Karpas-422 (cell line): ENCODE data around the gene AMFR. TPM values are rescaled to one million over a fixed set of nuclear protein-coding genes. Genes with fewer than 3 reads are reported as not detected.

Experiments used
- DNase-seq: peaks from one replicate; pipeline ENCODE4 v3.0.0-alpha.2; 2015
- H2AFZ ChIP-seq: fragments of 200-600 bp; sonication (generic); 2 replicates; pipeline ENCODE4 v1.6.1; 2014; ENCODE audit warnings: antibody characterized with exemption, low read length, mixed read lengths
- H3K27ac ChIP-seq: fragments of 200-600 bp; sonication (generic); 2 replicates; pipeline ENCODE4 v1.5.1; 2014; ENCODE audit warnings: mild to moderate bottlenecking, low read length, moderate library complexity
- H3K27me3 ChIP-seq: fragments of 200-600 bp; sonication (generic); 2 replicates; pipeline ENCODE4 v1.6.1; 2014; ENCODE audit warnings: low read length, mixed read lengths
- H3K36me3 ChIP-seq: fragments of 200-600 bp; sonication (generic); 2 replicates; pipeline ENCODE4 v1.6.1; 2014; ENCODE audit warnings: low read length, mixed read lengths; ENCODE audit not compliant: insufficient read depth
- H3K4me1 ChIP-seq: fragments of 200-600 bp; sonication (generic); 2 replicates; pipeline ENCODE4 v1.6.1; 2014; ENCODE audit warnings: mild to moderate bottlenecking, low read length, mixed read lengths
- H3K4me2 ChIP-seq: fragments of 200-600 bp; sonication (generic); 2 replicates; pipeline ENCODE4 v1.6.1; 2014; ENCODE audit warnings: low read length, low read depth, mild to moderate bottlenecking; ENCODE audit not compliant: poor library complexity, severe bottlenecking
- H3K4me3 ChIP-seq: fragments of 200-600 bp; sonication (generic); 2 replicates; pipeline ENCODE4 v1.5.1; 2014; ENCODE audit warnings: mild to moderate bottlenecking, antibody characterized with exemption, low read length, mixed read lengths
- H3K79me2 ChIP-seq: fragments of 200-600 bp; sonication (generic); 2 replicates; pipeline ENCODE4 v1.6.1; 2014; ENCODE audit warnings: mild to moderate bottlenecking, low read length, mixed read lengths
- H3K9ac ChIP-seq: fragments of 200-600 bp; sonication (generic); 2 replicates; pipeline ENCODE4 v1.6.0; 2014; ENCODE audit warnings: low read length
- H3K9me2 ChIP-seq: fragments of 200-600 bp; sonication (generic), shearing (Covaris generic); replicated peaks from 2 replicates; pipeline ENCODE4 v1.6.0; 2014; ENCODE audit warnings: mild to moderate bottlenecking, low read length, moderate library complexity; ENCODE audit not compliant: insufficient read depth
- H3K9me3 ChIP-seq: fragments of 300-700, 200-600 bp; sonication (generic); 2 replicates; pipeline ENCODE4 v1.6.1; 2014; ENCODE audit warnings: low read length, mixed read lengths
- H4K20me1 ChIP-seq: fragments of 200-600 bp; sonication (generic); 2 replicates; pipeline ENCODE4 v1.6.1; 2014; ENCODE audit warnings: mild to moderate bottlenecking, antibody characterized with exemption, low read length, low read depth; ENCODE audit not compliant: insufficient read depth
- total RNA-seq: library from RNA; depleted of rRNA; stranded (reverse); fragments of >200 nt; shearing (Covaris generic); gene quantifications from 2 replicates; pipeline ENCODE4 v1.2.3, GENCODE V29; 2014; ENCODE audit warnings: low replicate concordance

AMFR gene
- total RNA-seq, 1 experiment from 2014 or later: 243 TPM

- Histone ChIP-seq H3K9me3 (no peaks in the 10 kb centered on the region), H3K36me3 (no peaks in the 10 kb centered on the region), H3K4me2 (no peak overlapping the region), H3K9ac (no peak overlapping the region), H3K79me2 (no peaks in the 10 kb centered on the region), H3K4me1 (peaks cover 11% of the 10 kb centered on the region), H3K4me3 (no peak overlapping the region), H2AFZ (no peak overlapping the region), H3K9me2 (no peaks in the 10 kb centered on the region), H3K27ac (no peak overlapping the region), H3K27me3 (no peaks in the 10 kb centered on the region), H4K20me1 (no peaks in the 10 kb centered on the region)
- DNase-seq: no peak
Measured at GRCh38 chr16:56337131-56337857, 88.1 kb downstream of the AMFR start.

GRCh38 chr16:56336711-56337110, 88.6 kb downstream of the AMFR start:
- no peak overlapping the region for H3K9ac ChIP-seq
- H3K9me2 ChIP-seq: no peaks in the 10 kb centered on the region
- H3K36me3 ChIP-seq: no peaks in the 10 kb centered on the region
- H3K27me3 ChIP-seq: no peaks in the 10 kb centered on the region
- peaks cover 11% of the 10 kb centered on the region for H3K4me1 ChIP-seq
- no peak overlapping the region for H2AFZ ChIP-seq
- H3K79me2 ChIP-seq: no peaks in the 10 kb centered on the region
- no peak overlapping the region for H3K27ac ChIP-seq
- H3K4me2 ChIP-seq: no peak overlapping the region
- H3K9me3 ChIP-seq: no peaks in the 10 kb centered on the region
- no peak for DNase-seq
- H3K4me3 ChIP-seq: no peak overlapping the region
- no peaks in the 10 kb centered on the region for H4K20me1 ChIP-seq

- Histone ChIP-seq H3K9me2 (no peaks in the 10 kb centered on the region), H4K20me1 (no peaks in the 10 kb centered on the region), H3K27ac (no peak overlapping the region), H3K27me3 (no peaks in the 10 kb centered on the region), H2AFZ (no peak overlapping the region), H3K4me1 (peaks cover 11% of the 10 kb centered on the region), H3K79me2 (no peaks in the 10 kb centered on the region), H3K4me3 (no peak overlapping the region), H3K36me3 (no peaks in the 10 kb centered on the region), H3K4me2 (no peak overlapping the region), H3K9me3 (no peaks in the 10 kb centered on the region), H3K9ac (no peak overlapping the region)
- no peak for DNase-seq
Measured at GRCh38 chr16:56336071-56336688, 89.2 kb downstream of the AMFR start.

- no peak overlapping the region for H3K27ac ChIP-seq
- H2AFZ ChIP-seq: no peak overlapping the region
- H4K20me1 ChIP-seq: no peaks in the 10 kb centered on the region
- no peaks in the 10 kb centered on the region for H3K9me2 ChIP-seq
- H3K4me3 ChIP-seq: no peak overlapping the region
- H3K4me1 ChIP-seq: peaks cover 11% of the 10 kb centered on the region
- H3K36me3 ChIP-seq: no peaks in the 10 kb centered on the region
- H3K79me2 ChIP-seq: no peaks in the 10 kb centered on the region
- no peak overlapping the region for H3K9ac ChIP-seq
- no peaks in the 10 kb centered on the region for H3K27me3 ChIP-seq
- H3K9me3 ChIP-seq: no peaks in the 10 kb centered on the region
- no peak for DNase-seq
- no peak overlapping the region for H3K4me2 ChIP-seq
Measured at GRCh38 chr16:56334761-56335160, 90.6 kb downstream of the AMFR start.

GRCh38 chr16:56332464-56333079, 92.8 kb downstream of the AMFR start:
- Histone ChIP-seq H3K4me2 (no peak overlapping the region), H3K27me3 (no peaks in the 10 kb centered on the region), H3K27ac (no peak overlapping the region), H3K9me3 (no peaks in the 10 kb centered on the region), H3K4me3 (no peak overlapping the region), H2AFZ (no peak overlapping the region), H3K9me2 (no peaks in the 10 kb centered on the region), H4K20me1 (no peaks in the 10 kb centered on the region), H3K79me2 (no peaks in the 10 kb centered on the region), H3K4me1 (peaks cover 7% of the 10 kb centered on the region), H3K9ac (no peak overlapping the region), H3K36me3 (no peaks in the 10 kb centered on the region)
- peak; percentile 53 for DNase-seq

GRCh38 chr16:56331915-56332314, 93.4 kb downstream of the AMFR start:
- H3K79me2 ChIP-seq: no peaks in the 10 kb centered on the region
- no peak overlapping the region for H3K9ac ChIP-seq
- H4K20me1 ChIP-seq: no peaks in the 10 kb centered on the region
- H3K4me2 ChIP-seq: no peak overlapping the region
- no peak for DNase-seq
- no peaks in the 10 kb centered on the region for H3K27me3 ChIP-seq
- no peak overlapping the region for H2AFZ ChIP-seq
- no peaks in the 10 kb centered on the region for H3K9me3 ChIP-seq
- H3K9me2 ChIP-seq: no peaks in the 10 kb centered on the region
- H3K4me3 ChIP-seq: no peak overlapping the region
- H3K4me1 ChIP-seq: peaks cover under 1% of the 10 kb centered on the region
- no peaks in the 10 kb centered on the region for H3K36me3 ChIP-seq
- no peak overlapping the region for H3K27ac ChIP-seq

- H3K4me3 ChIP-seq: no peak overlapping the region
- H3K9ac ChIP-seq: no peak overlapping the region
- H3K79me2 ChIP-seq: no peaks in the 10 kb centered on the region
- no peaks in the 10 kb centered on the region for H3K9me3 ChIP-seq
- H3K27me3 ChIP-seq: no peaks in the 10 kb centered on the region
- no peaks in the 10 kb centered on the region for H4K20me1 ChIP-seq
- no peak for DNase-seq
- H3K4me1 ChIP-seq: no peaks in the 10 kb centered on the region
- no peak overlapping the region for H3K4me2 ChIP-seq
- no peaks in the 10 kb centered on the region for H3K36me3 ChIP-seq
- no peaks in the 10 kb centered on the region for H3K9me2 ChIP-seq
- H2AFZ ChIP-seq: no peak overlapping the region
- no peak overlapping the region for H3K27ac ChIP-seq
Measured at GRCh38 chr16:56331399-56331798, 93.9 kb downstream of the AMFR start.

GRCh38 chr16:56330476-56330875, 94.9 kb downstream of the AMFR start:
- Histone ChIP-seq H3K4me3 (no peak overlapping the region), H3K9me3 (no peaks in the 10 kb centered on the region), H3K36me3 (no peaks in the 10 kb centered on the region), H3K27ac (no peak overlapping the region), H3K4me1 (no peaks in the 10 kb centered on the region), H3K79me2 (no peaks in the 10 kb centered on the region), H2AFZ (no peak overlapping the region), H3K4me2 (no peak overlapping the region), H3K9me2 (no peaks in the 10 kb centered on the region), H3K27me3 (no peaks in the 10 kb centered on the region), H3K9ac (no peak overlapping the region), H4K20me1 (no peaks in the 10 kb centered on the region)
- DNase-seq: no peak
